Activated naive CD4-positive, alpha-beta T cell treated with anti-CD3 and anti-CD28 coated beads, Interleukin-2, amount 10 ng/mL, durations not matched to agents 7 days and 5 days (primary cell): ENCODE measurements around the gene KRTAP10-12.

ENCODE experiments used
- CTCF ChIA-PET: fragments of 350-600 bp; sonication (Branson Sonifier 250); formaldehyde crosslinking; loops from one replicate; lab custom pipeline; 2021; ENCODE audit warnings: antibody characterized with exemption; lab: Charles Lee
- DNase-seq: peaks from one replicate; pipeline ENCODE4 v3.0.0-alpha.2; 2020
- H3K27ac Mint-ChIP-seq: one replicate; pipeline ENCODE4 v1.8.0; 2021; ENCODE audit warnings: mild to moderate bottlenecking, moderate library complexity, mixed read lengths
- H3K27me3 Mint-ChIP-seq: one replicate; pipeline ENCODE4 v1.8.0; 2021; ENCODE audit warnings: mild to moderate bottlenecking, mixed read lengths
- H3K36me3 Mint-ChIP-seq: one replicate; pipeline ENCODE4 v1.8.0; 2021; ENCODE audit warnings: mixed read lengths
- H3K4me1 Mint-ChIP-seq: one replicate; pipeline ENCODE4 v1.8.0; 2021; ENCODE audit warnings: mixed read lengths
- H3K4me3 Mint-ChIP-seq: one replicate; pipeline ENCODE4 v1.8.0; 2021; ENCODE audit warnings: mild to moderate bottlenecking, moderate library complexity, mixed read lengths
- H3K9me3 Mint-ChIP-seq: one replicate; pipeline ENCODE4 v1.8.0; 2021; ENCODE audit warnings: mixed read lengths

KRTAP10-12 gene

GRCh38 chr21:44708866-44709425, 12.0 kb downstream of the KRTAP10-12 start:
- DNase-seq, result peak; percentile 15
- H3K27me3 Mint-ChIP-seq, result peaks cover 100% of the 10 kb centered on the region
- CTCF ChIA-PET, result no interaction called here
- peaks cover 15% of the 10 kb centered on the region for H3K4me1 Mint-ChIP-seq
- H3K36me3 Mint-ChIP-seq, result peaks cover 16% of the 10 kb centered on the region
- no peak overlapping the region for H3K27ac Mint-ChIP-seq
- H3K9me3 Mint-ChIP-seq, result peaks cover 12% of the 10 kb centered on the region
- no peak overlapping the region for H3K4me3 Mint-ChIP-seq

- CTCF ChIA-PET, result interaction anchor here (1.6 kb wide), 1 partner anchor 84 kb away, joined by 5 read pairs; no protein-coding TSS in a partner anchor
- Mint-ChIP-seq H3K9me3 (peaks cover 12% of the 10 kb centered on the region), H3K4me3 (no peak overlapping the region), H3K4me1 (peaks cover 15% of the 10 kb centered on the region), H3K36me3 (peaks cover 13% of the 10 kb centered on the region), H3K27ac (no peak overlapping the region), H3K27me3 (peaks cover 100% of the 10 kb centered on the region)
- DNase-seq, result peak; percentile 21
Observed at GRCh38 chr21:44709426-44710293, 12.7 kb downstream of the KRTAP10-12 start.

- H3K36me3 Mint-ChIP-seq, result peaks cover 11% of the 10 kb centered on the region
- peaks cover 99% of the 10 kb centered on the region for H3K27me3 Mint-ChIP-seq
- CTCF ChIA-PET, result interaction anchor here (1.6 kb wide), 1 partner anchor 83 kb away, joined by 5 read pairs; no protein-coding TSS in a partner anchor
- no peak overlapping the region for H3K27ac Mint-ChIP-seq
- H3K9me3 Mint-ChIP-seq, result peaks cover 9% of the 10 kb centered on the region
- peak; percentile 18 for DNase-seq
- H3K4me1 Mint-ChIP-seq, result peaks cover 20% of the 10 kb centered on the region
- H3K4me3 Mint-ChIP-seq, result no peak overlapping the region
Observed at GRCh38 chr21:44710294-44710665, 13.3 kb downstream of the KRTAP10-12 start.

- Mint-ChIP-seq H3K27me3 (peaks cover 99% of the 10 kb centered on the region), H3K36me3 (peaks cover 8% of the 10 kb centered on the region), H3K27ac (no peak overlapping the region), H3K4me1 (peaks cover 22% of the 10 kb centered on the region), H3K9me3 (peaks cover 6% of the 10 kb centered on the region), H3K4me3 (no peak overlapping the region)
- CTCF ChIA-PET, result interaction anchor here (1.6 kb wide), 1 partner anchor 83 kb away, joined by 5 read pairs; no protein-coding TSS in a partner anchor
- peak; percentile 22 for DNase-seq
Observed at GRCh38 chr21:44710756-44711326, 13.9 kb downstream of the KRTAP10-12 start.

GRCh38 chr21:44711327-44712202, 14.6 kb downstream of the KRTAP10-12 start, which contains the start of gene TSPEAR:
Gene TSPEAR (minus strand): TSS chr21:44711572. CDS start chr21:44711514, 58 bp downstream.
- H3K27me3 Mint-ChIP-seq, result peaks cover 95% of the 10 kb centered on the region

GRCh38 chr21:44712203-44713028, 15.4 kb downstream of the KRTAP10-12 start:
- H3K27me3 Mint-ChIP-seq, result peaks cover 87% of the 10 kb centered on the region
- H3K36me3 Mint-ChIP-seq, result peaks cover 3% of the 10 kb centered on the region
- CTCF ChIA-PET, result no interaction called here

More at GRCh38 chr21:44711327-44712202, 14.6 kb downstream of the KRTAP10-12 start, which contains the start of gene TSPEAR:
- peak; percentile 20 for DNase-seq
- CTCF ChIA-PET, result no interaction called here
- H3K36me3 Mint-ChIP-seq, result peaks cover 3% of the 10 kb centered on the region
- H3K9me3 Mint-ChIP-seq, result no peaks in the 10 kb centered on the region
- H3K4me1 Mint-ChIP-seq, result peaks cover 22% of the 10 kb centered on the region
- H3K27ac Mint-ChIP-seq, result no peak within 1 kb of the TSS
- H3K4me3 Mint-ChIP-seq, result no peak within 1 kb of the TSS

GRCh38 chr21:44713130-44713529, 16.2 kb downstream of the KRTAP10-12 start:
- peaks cover 22% of the 10 kb centered on the region for H3K4me1 Mint-ChIP-seq
- no peak overlapping the region for H3K27ac Mint-ChIP-seq
- peak; percentile 3 for DNase-seq
- H3K36me3 Mint-ChIP-seq, result peaks cover 3% of the 10 kb centered on the region
- H3K9me3 Mint-ChIP-seq, result no peaks in the 10 kb centered on the region
- no peak overlapping the region for H3K4me3 Mint-ChIP-seq
- H3K27me3 Mint-ChIP-seq, result peaks cover 81% of the 10 kb centered on the region
- CTCF ChIA-PET, result no interaction called here

More at GRCh38 chr21:44712203-44713028, 15.4 kb downstream of the KRTAP10-12 start:
- Mint-ChIP-seq H3K9me3 (no peaks in the 10 kb centered on the region), H3K27ac (no peak overlapping the region), H3K4me3 (no peak overlapping the region), H3K4me1 (peaks cover 22% of the 10 kb centered on the region)
- peak; percentile 3 for DNase-seq

GRCh38 chr21:44713846-44714245, 16.9 kb downstream of the KRTAP10-12 start:
- Mint-ChIP-seq H3K27ac (no peak overlapping the region), H3K36me3 (peaks cover 3% of the 10 kb centered on the region), H3K4me3 (no peak overlapping the region), H3K9me3 (no peaks in the 10 kb centered on the region), H3K4me1 (peaks cover 20% of the 10 kb centered on the region), H3K27me3 (peaks cover 81% of the 10 kb centered on the region)
- peak; percentile 13 for DNase-seq
- CTCF ChIA-PET, result interaction anchor here (0.6 kb wide), 1 partner anchor 17 kb away, joined by 3 read pairs; no protein-coding TSS in a partner anchor

GRCh38 chr21:44714905-44715304, 17.9 kb downstream of the KRTAP10-12 start:
- DNase-seq, result peak; percentile 10
- H3K36me3 Mint-ChIP-seq, result peaks cover 1% of the 10 kb centered on the region
- peaks cover 14% of the 10 kb centered on the region for H3K4me1 Mint-ChIP-seq
- H3K9me3 Mint-ChIP-seq, result no peaks in the 10 kb centered on the region
- H3K4me3 Mint-ChIP-seq, result no peak overlapping the region
- CTCF ChIA-PET, result interaction anchor here (1.1 kb wide), 1 partner anchor 78 kb away, joined by 3 read pairs; no protein-coding TSS in a partner anchor
- peaks cover 75% of the 10 kb centered on the region for H3K27me3 Mint-ChIP-seq
- H3K27ac Mint-ChIP-seq, result no peak overlapping the region

GRCh38 chr21:44716984-44717383, 20.0 kb downstream of the KRTAP10-12 start:
- DNase-seq, result no peak
- Mint-ChIP-seq H3K4me3 (no peak overlapping the region), H3K36me3 (peaks cover 1% of the 10 kb centered on the region), H3K9me3 (no peaks in the 10 kb centered on the region), H3K4me1 (peaks cover 7% of the 10 kb centered on the region), H3K27me3 (peaks cover 75% of the 10 kb centered on the region), H3K27ac (no peak overlapping the region)
- CTCF ChIA-PET, result no interaction called here

GRCh38 chr21:44718093-44718492, 21.1 kb downstream of the KRTAP10-12 start:
- CTCF ChIA-PET, result interaction anchor here (1.1 kb wide), 1 partner anchor 75 kb away, joined by 3 read pairs; no protein-coding TSS in a partner anchor
- DNase-seq, result no peak
- Mint-ChIP-seq H3K4me3 (no peak overlapping the region), H3K9me3 (no peaks in the 10 kb centered on the region), H3K27me3 (peaks cover 75% of the 10 kb centered on the region), H3K4me1 (peaks cover 13% of the 10 kb centered on the region), H3K27ac (no peak overlapping the region), H3K36me3 (peaks cover 1% of the 10 kb centered on the region)

- Mint-ChIP-seq H3K36me3 (peaks cover 1% of the 10 kb centered on the region), H3K4me3 (no peak overlapping the region), H3K4me1 (peaks cover 16% of the 10 kb centered on the region), H3K27me3 (peaks cover 75% of the 10 kb centered on the region), H3K9me3 (no peaks in the 10 kb centered on the region), H3K27ac (no peak overlapping the region)
- CTCF ChIA-PET, result interaction anchor here (1.1 to 1.5 kb wide), 3 partner anchors 12 to 144 kb away, joined by 3 to 4 read pairs (median 3); no protein-coding TSS in a partner anchor
- peak; percentile 17 for DNase-seq
Observed at GRCh38 chr21:44718571-44718970, 21.6 kb downstream of the KRTAP10-12 start.
